Body of pancreas (tissue), 4 donors: ENCODE data around the gene CD79A.

Experiments used
- CTCF ChIP-seq, 7 experiments: fragments of 450-650 bp in 4 of 7; fragments of 200-600 bp in 3 of 7; sonication (generic) in 3 of 7; IDR thresholded peaks; one replicate each; pipeline ENCODE4 v1.5.1; 2016 to 2019; ENCODE audit warnings: antibody characterized with exemption in 7 of 7
- POLR2A ChIP-seq, 3 donors: fragments of 450-650 bp; IDR thresholded peaks; one replicate each; pipeline ENCODE4 v1.6.1; 2016; ENCODE audit warnings: antibody characterized with exemption in 3 of 3, mild to moderate bottlenecking in 2 of 3

DNA sequence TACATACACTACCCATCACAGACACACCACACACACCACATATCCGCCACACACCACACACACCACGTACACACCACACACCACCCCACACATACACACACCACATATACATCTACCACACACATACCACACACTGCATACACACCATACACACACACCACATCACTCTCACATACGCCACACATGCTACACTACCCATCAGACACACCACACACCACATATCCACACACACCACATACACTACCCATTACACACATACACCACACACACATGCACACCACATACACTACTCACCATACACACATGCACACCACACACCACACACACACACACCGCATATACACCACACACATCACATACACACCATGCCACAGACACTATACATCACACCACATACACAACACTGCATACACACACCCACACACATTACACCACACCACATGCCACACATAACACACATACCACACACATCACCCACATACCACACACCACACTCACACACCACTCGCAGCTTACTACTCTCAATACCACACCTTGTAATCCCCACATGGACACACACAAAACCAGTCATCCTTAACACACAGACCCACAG lies 41.7 kb downstream of the CD79A start:
- TF ChIP-seq CTCF (IDR thresholded peaks at IDR 0.05) (no peak), POLR2A (IDR thresholded peaks at IDR 0.05) (no peak)
